Retinal pigment epithelial cell (primary cell): ENCODE data around the gene INPP4A.

Experiments used
- DNase-seq: peaks from one replicate; pipeline ENCODE4 v3.0.0-alpha.2; 2010; ENCODE audit warnings: low read depth
- H3K4me3 ChIP-seq: 2 replicates; pipeline ENCODE4 v1.5.1; 2011; ENCODE audit warnings: mild to moderate bottlenecking, low read length, control low read depth, moderate library complexity
- CTCF ChIP-seq: conservative IDR thresholded peaks from 2 replicates; pipeline ENCODE4 v1.5.1; 2011; ENCODE audit warnings: low read depth, low read length, control low read depth, inconsistent platforms

The INPP4A gene

GRCh38 chr2:98643496-98644100, 198.9 kb downstream of the INPP4A start:
- DNase-seq, result no peak
- H3K4me3 ChIP-seq, result no peak overlapping the region
- TF ChIP-seq CTCF, result no peak
